SK-N-SH treated with all-trans-retinoic acid at 6 μM for 48 hours (cell line): ENCODE data around the gene GKN1.

Experiments
- ARNTL ChIP-seq: fragments of 450-650 bp; formaldehyde crosslinking; IDR thresholded peaks from 2 replicates; pipeline ENCODE4 v1.5.0; 2020; ENCODE audit warnings: low read depth, mild to moderate bottlenecking, moderate library complexity, borderline replicate concordance
- CREB5 ChIP-seq: fragments of 250-450 bp; sonication (Bioruptor Pico); IDR thresholded peaks from 2 replicates; pipeline ENCODE4 v1.5.1; 2020; ENCODE audit warnings: low read depth, mild to moderate bottlenecking, moderate library complexity
- ZFP30 ChIP-seq: fragments of 450-650 bp; formaldehyde crosslinking; IDR thresholded peaks from 2 replicates; pipeline ENCODE4 v1.5.0; 2022; ENCODE audit warnings: mild to moderate bottlenecking, moderate library complexity

DNA sequence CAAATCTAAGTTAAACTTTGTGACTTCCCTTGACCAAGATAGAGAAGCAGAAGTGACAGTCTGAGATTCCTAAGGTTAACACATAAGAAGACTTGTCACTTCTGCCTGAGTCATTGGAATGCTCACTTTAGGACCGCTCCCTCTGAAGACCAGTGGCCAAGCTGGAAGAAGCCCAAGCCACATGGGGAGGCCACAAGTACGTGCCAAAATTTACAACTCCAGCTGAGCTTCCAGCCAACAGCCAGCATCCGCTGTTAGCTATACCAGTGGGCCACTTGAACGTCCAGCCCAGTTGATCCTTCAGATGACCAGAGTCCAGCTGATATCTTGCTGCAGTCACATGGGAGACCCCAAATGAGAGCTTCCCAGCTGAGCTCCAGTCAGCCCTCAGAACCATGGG is 20.4 kb downstream of the GKN1 start:
- TF ChIP-seq CREB5 (CRISPR knock-in tag) = no peak
- no peak for TF ChIP-seq ARNTL (CRISPR knock-in tag)
- no peak for TF ChIP-seq ZFP30 (CRISPR knock-in tag)
